Motor neuron (in vitro differentiated cells): Measurements from ENCODE around the gene CDK5. TPM values are rescaled to one million over a fixed set of nuclear protein-coding genes. Genes with fewer than 3 reads are reported as not detected.
A peak's percentile ranks its signal among the peaks of the same experiment; 100 is the strongest.

Experiments
- ATAC-seq, 8 experiments: fragments of 200-7000 bp; cut with Tn5 transposase; replicated peaks in 6 of 8; 2 replicates each; pipeline ENCODE4 v1.8.0; 2021; ENCODE audit warnings: mild to moderate bottlenecking in 8 of 8, moderate library complexity in 8 of 8
- H3K27ac ChIP-seq, 2 donors: fragments of 250-450 bp; sonication (Bioruptor Pico); 2 replicates each; pipeline ENCODE4 v1.9.0; 2021; ENCODE audit warnings: antibody characterized with exemption in 2 of 2, mild to moderate bottlenecking in 2 of 2, moderate library complexity in 1 of 2
- H3K4me1 ChIP-seq, 2 donors: fragments of 250-450 bp; sonication (Bioruptor Pico); replicated peaks in 1 of 2; 2 replicates each; pipeline ENCODE4 v1.6.1; 2021; ENCODE audit warnings: antibody characterized with exemption in 2 of 2, mild to moderate bottlenecking in 2 of 2, moderate library complexity in 1 of 2
- H3K4me3 ChIP-seq, 5 donors: fragments of 250-450 bp; sonication (Bioruptor Pico); 2 replicates each; pipeline ENCODE4 v1.9.0; 2021; ENCODE audit warnings: antibody characterized with exemption in 5 of 5, mild to moderate bottlenecking in 5 of 5, moderate library complexity in 4 of 5
- WGBS, 10 experiments: fragments of 450-650 bp; shearing (Covaris generic); methylation state at CpG; one replicate each; pipeline ENCODE4 v1.0.0; 2022; 5-methylcytosine and 5-hydroxymethylcytosine counted together
- in situ Hi-C, 9 experiments: fragments of 400-800 bp; cut with MboI; loops; one replicate each; pipeline ENCODE4 v1.15.0; 2021; ENCODE audit warnings: low sequenced_read_pairs in 9 of 9, low pct_unique_long_range_greater_than_20kb in 2 of 9; ENCODE audit not compliant: unreplicated experiment in 9 of 9
- total RNA-seq, 8 experiments: library from RNA; unstranded; fragments of 300-600 nt; gene quantifications; 2 replicates each; pipeline versions ENCODE4 v1.2.3 to v1.2.4, GENCODE V29; 2022

The CDK5 gene
- total RNA-seq, 8 experiments from 2014 or later = 18.7 to 28.6 (median 22.3) TPM

DNA sequence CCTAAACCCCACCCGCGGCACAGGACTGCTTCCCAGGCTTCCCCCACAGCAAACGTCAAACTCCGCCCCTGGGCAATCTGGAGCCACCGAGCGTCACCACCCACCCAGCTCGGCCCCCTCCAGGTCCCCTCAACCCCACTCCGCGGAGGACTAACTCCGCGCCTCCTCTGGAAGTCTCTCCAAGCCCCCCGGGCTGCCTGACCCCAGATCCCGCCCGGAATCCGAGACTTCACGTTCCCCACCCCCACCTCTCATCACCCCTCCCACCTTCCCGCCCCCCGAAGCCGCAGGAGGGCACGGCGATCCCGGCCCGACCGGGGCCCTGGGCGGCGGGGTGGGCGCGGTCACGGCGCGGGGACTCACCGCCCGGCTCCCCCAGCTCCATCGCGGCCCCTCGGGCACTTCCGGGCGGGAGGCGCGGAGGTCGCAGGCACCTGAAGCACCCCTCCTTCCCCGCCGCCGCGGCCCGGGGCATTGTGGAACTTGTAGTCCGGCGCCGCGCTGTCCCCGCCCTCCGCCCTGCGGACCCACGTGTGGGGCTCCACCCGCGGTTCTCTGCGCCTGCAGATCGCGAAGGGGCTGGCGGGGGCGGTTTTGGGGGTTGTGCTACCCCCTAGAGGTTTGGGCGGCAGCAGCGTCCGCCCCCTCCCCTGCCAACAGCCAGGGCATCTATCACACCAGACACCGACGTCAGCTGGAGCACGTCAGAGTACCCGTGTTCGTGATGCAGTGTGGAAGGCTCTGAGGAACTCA, 25.6 kb upstream of the CDK5 start, which contains the start of gene TMUB1:
Gene TMUB1, minus strand, starts transcription at position 423 of the 753 bp plus-strand sequence. CDS start 930 bp downstream, outside the sequence.
- in situ Hi-C loops = no loop called here

DNA sequence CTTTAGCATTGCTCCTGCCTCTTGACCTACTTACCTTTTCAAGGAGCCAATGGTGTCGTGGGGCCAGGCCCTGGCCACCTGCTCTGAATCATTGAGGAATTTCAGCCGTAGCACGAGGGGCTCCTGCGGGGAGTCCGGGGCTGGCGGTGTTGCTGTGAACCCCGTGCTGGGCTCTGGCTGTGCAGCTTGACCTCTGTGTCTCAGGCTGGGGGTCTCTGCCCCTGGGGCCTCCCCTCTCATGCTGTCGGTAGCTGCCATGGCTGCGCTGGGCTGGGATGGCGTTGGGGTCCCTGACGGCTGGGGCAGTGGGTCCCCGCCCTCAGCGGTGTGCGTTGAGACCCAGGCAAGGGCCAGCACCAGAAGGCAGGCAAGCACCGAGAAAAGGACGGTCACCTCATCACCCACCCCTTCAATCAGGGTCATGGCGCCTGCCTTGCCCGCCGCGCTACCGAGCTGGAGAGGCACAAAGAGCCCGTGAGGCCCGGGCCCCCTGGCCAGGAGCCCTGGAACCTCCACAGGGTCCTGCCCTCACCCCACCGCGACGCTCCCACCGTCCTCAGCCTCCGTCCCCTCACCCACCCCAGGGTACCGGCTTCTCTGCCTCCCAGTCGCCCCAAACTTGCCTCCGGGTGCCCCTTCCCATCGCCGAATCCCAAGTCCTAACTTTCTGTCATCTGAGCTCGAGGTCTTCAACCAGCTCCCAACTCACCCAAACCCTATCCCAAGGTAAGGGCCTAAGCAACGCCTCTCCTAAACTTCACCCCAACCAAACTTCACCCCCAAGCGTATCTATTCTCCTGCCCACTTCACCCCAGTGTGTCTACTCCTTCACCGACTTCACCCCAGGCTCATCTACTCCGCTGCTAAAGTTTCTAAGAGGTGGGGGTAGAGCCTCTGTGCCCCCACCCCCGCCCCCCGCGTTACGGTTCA, 24.7 kb upstream of the CDK5 start:
- ATAC-seq = no peak
- in situ Hi-C loops = no loop called here
- Histone ChIP-seq H3K4me3 (peak overlapping the region; percentile 72 to 95 (median 94)), H3K4me1 (peaks cover 42 to 51% of the 10 kb centered on the region in 2 donors), H3K27ac (peak overlapping the region; percentile 67 to 72)
- 0 to 30% methylated on average over 1 to 2 of the region's 42 CpGs; no CpG with 5 or more reads in 8 of the 10 experiments for WGBS, 10 experiments

More for the DNA sequence above, 25.6 kb upstream of the CDK5 start, which contains the start of gene TMUB1:
- Histone ChIP-seq H3K4me3 (peak within 1 kb of the TSS; percentile 72 to 95 (median 94)), H3K4me1 (peaks cover 39 to 46% of the 10 kb centered on the region in 2 donors), H3K27ac (peak within 1 kb of the TSS; percentile 67 to 72)
- 0% methylated on average over 1 of the region's 69 CpGs; no CpG with 5 or more reads in 9 of the 10 experiments for WGBS, 10 experiments
- ATAC-seq = peak; percentile 2 to 55 (median 46)

DNA sequence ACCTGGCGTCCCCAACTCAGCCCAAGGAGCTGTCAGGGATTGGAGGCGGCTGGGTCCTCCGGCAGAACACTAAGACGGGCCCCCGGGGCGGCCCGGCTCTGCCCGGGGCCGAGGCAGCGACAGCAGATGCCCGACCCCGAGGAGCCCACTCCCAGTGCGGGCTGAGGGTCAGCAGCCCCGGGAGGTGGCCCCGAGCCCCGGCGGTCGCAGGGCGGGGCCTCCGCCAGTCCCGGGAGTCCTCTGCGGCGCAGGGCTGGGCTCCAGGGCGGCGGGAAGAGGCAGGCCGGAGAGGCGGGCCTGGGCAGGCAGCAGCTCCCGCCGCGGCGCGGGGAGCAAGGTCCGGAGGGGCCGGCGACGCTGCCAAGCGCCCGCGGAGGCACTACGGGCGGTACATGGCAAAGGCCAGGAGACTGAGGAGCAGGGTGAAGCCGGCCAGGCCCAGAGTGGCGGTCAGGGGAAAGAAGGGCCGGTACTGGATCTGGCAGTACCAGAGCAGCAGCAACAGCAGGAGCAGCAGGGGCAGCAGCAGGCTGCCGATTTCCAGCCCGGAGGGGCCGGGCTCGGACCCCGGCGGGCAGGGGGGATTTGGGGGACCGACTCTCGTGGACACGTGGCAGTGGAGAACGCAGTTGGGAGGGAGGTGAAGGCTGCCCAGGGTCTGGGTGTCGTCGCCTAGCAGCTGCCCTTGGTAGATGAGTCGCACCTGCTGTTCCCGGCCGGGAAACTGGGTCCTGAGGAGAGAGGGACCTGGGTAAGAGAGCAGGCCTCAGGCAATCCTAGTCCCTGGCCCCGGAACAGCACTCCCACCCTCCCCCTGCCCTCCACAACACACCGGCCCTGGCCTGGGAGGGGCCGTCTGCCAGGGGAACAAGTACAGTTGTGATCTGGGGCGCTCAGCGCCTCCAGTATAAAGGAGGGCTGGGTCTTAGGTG, 23.7 kb upstream of the CDK5 start:
- peaks cover 42 to 51% of the 10 kb centered on the region in 2 donors for H3K4me1 ChIP-seq
- peak in 3 of 8 experiments; percentile 2 to 5 (median 4) for ATAC-seq
- in situ Hi-C loops = no loop called here
- 0 to 20% (median 4%) methylated on average over 1 to 5 of the region's 64 CpGs; no CpG with 5 or more reads in 7 of the 10 experiments for WGBS, 10 experiments
- peak overlapping the region; percentile 84 to 95 (median 93) for H3K4me3 ChIP-seq
- H3K27ac ChIP-seq = peak overlapping the region; percentile 76 to 98

DNA sequence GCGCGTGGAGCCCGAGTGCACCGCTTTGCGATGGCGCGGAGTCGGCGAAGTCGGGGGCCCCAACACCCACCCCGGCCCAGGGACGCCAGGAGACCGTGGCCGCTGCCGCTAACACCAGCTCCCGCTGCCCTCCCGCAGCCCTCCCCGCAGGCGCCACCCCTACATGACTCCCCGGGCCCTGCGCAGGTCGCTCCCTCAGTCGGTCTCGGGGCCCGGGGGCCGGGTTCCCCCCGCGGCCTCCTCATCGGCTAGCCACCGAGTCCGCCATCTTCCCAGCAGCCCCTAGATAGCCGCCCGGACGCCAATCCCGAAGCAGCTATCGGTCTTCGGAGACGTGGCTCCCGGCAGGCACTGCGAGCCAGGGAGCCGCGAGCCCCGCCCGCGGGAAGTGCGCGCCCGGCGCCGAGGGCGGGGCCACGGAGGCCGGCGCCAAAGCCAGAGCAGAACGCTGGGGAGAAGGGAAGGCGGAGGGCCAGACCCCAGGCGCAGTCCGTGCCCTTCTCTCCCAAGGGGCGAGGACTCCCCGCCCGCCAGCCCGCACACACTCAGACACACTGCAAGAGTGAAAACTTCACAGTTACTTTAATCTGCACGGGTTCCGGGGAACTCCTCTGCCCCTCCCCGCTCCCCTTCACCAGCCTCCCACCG, 22.9 kb upstream of the CDK5 start, which contains the start of gene FASTK:
Gene FASTK, minus strand, starts transcription at position 288 of the 648 bp plus-strand sequence. Its CDS starts 43 bp downstream, at position 245.
- peaks cover 42 to 47% of the 10 kb centered on the region in 2 donors for H3K4me1 ChIP-seq
- 0% methylated on average over 5 to 9 of the region's 66 CpGs; no CpG with 5 or more reads in 8 of the 10 experiments for WGBS, 10 experiments

DNA sequence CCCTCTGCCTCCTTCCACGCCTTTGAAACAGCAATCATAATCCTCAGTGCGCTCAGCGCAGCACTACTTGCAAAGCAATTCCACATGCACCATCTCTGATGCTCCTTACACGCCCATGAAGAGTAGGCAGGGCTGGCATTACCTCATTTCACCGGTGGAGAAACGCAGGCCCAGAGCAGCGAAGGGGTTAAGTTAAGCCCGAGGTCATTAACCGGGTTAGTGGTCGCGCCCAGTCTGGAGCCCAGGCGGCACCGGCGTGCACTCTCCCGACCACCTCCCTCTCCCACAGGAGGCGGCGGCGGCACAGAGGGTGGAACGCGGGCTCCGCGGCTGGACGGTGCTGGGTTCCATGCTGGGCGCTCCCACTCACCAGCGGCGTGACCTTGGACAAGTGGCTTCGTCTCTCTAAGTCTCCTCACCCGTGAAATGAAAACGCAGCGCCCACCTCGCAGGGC, 22.4 kb upstream of the CDK5 start:
- H3K4me3 ChIP-seq = peak overlapping the region; percentile 84 to 95 (median 93)
- H3K4me1 ChIP-seq = peaks cover 42 to 44% of the 10 kb centered on the region in 2 donors
- ATAC-seq = peak; percentile 1 to 44 (median 12)
- 0 to 3% (median 1%) methylated on average over 1 to 17 of the region's 31 CpGs; no CpG with 5 or more reads in 5 of the 10 experiments for WGBS, 10 experiments
- peak overlapping the region; percentile 97 to 98 for H3K27ac ChIP-seq
- in situ Hi-C loops = no loop called here

More for the DNA sequence above, 22.9 kb upstream of the CDK5 start, which contains the start of gene FASTK:
- in situ Hi-C loops = no loop called here
- peak; percentile 55 to 75 (median 61) for ATAC-seq
- peak within 1 kb of the TSS; percentile 84 to 95 (median 93) for H3K4me3 ChIP-seq
- H3K27ac ChIP-seq = peak within 1 kb of the TSS; percentile 97 to 98

DNA sequence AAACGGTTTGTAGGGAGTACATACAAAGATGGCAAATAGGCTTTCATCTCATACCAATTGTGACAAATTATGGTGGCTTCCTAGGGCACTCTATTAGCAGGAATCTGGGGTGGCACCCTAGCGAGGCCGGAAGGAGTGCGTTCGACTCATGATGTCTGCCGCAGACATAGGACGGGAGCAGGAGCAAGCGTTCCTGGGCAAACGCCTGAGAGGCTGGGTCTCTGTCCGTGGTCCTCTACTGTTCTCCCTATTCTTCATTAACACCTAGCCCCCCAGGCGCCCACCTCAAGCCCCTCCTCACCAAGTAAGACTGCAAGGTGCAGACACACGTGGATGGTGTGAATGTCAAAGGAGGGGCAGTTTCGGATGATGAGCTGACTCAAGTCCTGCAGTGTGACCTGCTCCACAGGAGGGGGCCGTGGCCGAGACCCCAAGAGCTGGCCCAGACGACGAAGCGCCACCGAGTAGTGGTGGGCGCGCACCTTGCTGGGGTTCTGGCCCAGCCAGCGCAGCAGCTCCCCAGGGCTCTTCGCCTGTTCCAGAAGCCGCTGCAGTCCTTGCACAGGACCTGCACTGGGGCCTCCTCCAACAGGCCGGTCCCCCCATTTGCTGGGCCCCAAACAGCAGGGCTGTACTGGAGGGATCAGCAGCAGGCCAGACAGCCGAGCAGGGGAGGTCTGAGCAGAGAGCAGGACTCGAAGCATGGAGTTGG, 21.7 kb upstream of the CDK5 start:
- Histone ChIP-seq H3K4me1 (peaks cover 42 to 44% of the 10 kb centered on the region in 2 donors), H3K4me3 (peak overlapping the region; percentile 84 to 95 (median 93)), H3K27ac (peak overlapping the region; percentile 97 to 98)
- in situ Hi-C loops = no loop called here
- WGBS, 10 experiments = 38 to 100% (median 73%) methylated on average over 1 to 13 of the region's 27 CpGs; no CpG with 5 or more reads in 2 of the 10 experiments
- ATAC-seq = no peak

DNA sequence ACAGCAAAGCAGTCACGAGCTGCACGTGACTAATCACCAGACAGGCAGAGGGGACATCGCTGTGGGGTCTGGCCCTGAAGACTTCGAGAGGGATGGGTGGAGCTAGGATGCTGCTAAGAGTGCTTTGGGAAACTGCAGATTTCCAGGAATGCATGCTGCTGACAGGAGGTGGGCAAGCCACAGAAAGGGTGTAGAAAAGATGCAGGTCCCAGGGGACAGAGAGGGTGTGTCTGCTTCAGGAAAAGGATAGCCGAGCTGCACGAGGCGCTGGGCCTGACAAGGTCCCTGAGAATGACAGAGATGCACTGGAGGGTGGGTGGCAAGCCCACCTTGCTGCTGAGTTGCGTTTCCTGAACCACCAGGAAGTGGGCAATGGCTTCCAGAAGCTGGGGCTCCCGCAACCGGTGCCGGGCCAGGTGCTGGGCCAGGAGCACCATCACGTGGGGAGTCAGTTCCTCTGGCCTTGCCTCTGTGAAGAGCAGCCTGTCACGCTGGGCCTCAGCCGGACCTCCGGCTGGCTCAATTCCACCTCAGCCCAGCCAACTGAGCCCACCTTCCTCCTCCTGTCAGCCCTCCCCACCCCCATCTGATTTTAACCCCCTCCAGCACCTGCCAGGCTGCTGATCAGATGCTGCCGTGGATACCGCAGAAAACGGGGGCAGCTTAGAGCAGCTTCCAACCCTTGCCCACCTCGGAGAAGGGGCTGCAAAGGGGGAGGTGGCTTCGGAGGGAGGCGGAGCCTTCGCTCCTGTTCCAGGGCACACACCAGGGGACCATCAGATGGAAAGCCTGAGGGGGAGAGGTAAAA, 20.7 kb upstream of the CDK5 start:
- Histone ChIP-seq H3K4me3 (peak overlapping the region in 2 of 5 donors; percentile 12 to 93), H3K27ac (peak overlapping the region; percentile 14 to 98), H3K4me1 (peaks cover 39 to 41% of the 10 kb centered on the region in 2 donors)
- in situ Hi-C loops = no loop called here
- WGBS, 10 experiments = 20 to 80% (median 48%) methylated on average over 1 to 7 of the region's 22 CpGs; no CpG with 5 or more reads in 3 of the 10 experiments
- ATAC-seq = peak in 7 of 8 experiments; percentile 0 to 64 (median 56)

DNA sequence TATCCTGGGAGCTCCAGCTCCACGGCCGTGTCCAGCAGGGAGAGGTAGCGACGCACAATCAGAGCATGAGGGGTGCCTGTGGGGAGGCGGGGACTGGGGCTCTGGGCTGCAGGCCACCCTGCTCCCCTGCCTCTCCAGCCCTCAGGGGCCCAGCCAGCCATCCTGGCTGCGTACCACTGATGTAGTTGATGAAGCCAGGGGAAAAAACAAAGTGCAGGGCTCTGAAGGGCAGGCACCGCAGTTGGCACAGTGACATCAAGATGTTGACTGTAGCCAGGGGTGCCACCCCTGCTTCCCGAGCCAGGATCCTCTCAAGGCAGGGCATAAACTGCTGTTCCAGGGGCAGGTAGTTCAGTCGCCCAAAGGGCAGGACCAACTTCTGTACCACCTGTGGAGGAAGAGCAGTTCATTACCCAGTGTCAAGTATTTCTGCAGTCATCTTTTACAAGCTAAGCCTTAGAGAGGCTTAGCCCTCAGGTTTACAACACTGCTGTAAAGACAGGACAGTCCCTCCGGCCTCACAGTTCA, 20.1 kb upstream of the CDK5 start:
- in situ Hi-C loops = no loop called here
- Histone ChIP-seq H3K4me3 (peak overlapping the region in 1 of 5 donors; percentile 12), H3K4me1 (peaks cover 39 to 41% of the 10 kb centered on the region in 2 donors), H3K27ac (peak overlapping the region in 1 of 2 donors; percentile 98)
- no peak for ATAC-seq
- 33 to 90% (median 39%) methylated on average over 1 to 3 of the region's 10 CpGs; no CpG with 5 or more reads in 6 of the 10 experiments for WGBS, 10 experiments

DNA sequence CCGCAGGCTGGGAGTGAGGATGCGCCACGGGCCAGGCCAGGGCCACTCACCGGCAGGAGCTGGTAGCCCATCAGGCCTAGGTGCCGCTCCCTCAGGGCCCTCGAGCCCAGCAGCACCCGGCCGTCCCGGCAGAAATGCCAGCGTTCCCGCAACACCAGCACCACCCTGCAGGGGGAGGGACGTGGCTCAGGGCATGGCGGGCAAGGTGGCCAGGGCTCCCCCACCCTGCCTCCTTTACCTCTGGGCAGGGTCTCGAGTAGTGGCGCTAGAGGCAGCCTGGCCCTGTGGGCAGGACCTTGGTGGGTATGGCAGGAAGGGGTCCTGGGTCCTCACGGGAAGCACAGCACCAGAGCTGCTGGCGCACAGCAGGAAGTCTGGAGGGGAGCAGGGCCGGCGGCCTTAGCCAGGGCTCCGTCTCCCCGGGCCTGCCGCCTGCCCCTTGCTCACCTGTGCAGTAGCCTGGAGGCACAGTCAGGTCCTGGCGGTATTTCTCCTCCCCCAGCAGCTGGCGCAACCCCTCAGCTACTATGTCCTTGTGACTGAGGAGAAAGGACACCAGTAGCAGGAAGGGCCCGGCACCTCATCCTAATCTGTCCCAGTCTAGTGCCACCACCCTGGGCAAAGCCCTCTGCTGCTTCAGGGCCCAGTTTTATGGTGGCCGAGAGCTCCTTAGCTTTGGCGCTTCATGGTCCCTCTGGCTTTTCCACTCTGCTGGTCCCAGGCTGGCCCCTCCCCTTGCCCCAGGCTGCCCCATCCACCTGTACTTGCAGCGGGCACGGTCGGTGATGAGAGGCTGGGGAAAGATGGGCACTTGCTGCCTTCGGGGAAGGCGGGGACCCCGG, 19.4 kb upstream of the CDK5 start:
- Histone ChIP-seq H3K27ac (peak overlapping the region in 1 of 2 donors; percentile 98), H3K4me3 (no peak overlapping the region), H3K4me1 (peaks cover 32 to 35% of the 10 kb centered on the region in 2 donors)
- ATAC-seq = no peak
- in situ Hi-C loops = no loop called here
- 80 to 100% (median 87%) methylated on average over 1 to 7 of the region's 33 CpGs; no CpG with 5 or more reads in 6 of the 10 experiments for WGBS, 10 experiments
